Aorta (tissue), 5 donors: ENCODE measurements around the gene SLC7A1. TPM values are rescaled to one million over a fixed set of nuclear protein-coding genes. Genes with fewer than 3 reads are reported as not detected.

Experiments used
- ATAC-seq: fragments of 200-7000 bp; cut with Tn5 transposase; one replicate; pipeline ENCODE4 v1.9.1; 2022; ENCODE audit warnings: moderate library complexity; ENCODE audit not compliant: low FRiP score
- DNase-seq, 2 donors: peaks; one replicate each; pipeline ENCODE4 v3.0.0-alpha.2; 2020
- H3K27ac ChIP-seq, 2 donors: one replicate each; pipeline ENCODE4 v1.5.1; 2013; ENCODE audit warnings: low read length in 2 of 2, mild to moderate bottlenecking in 2 of 2, moderate library complexity in 2 of 2, control low read depth in 1 of 2, inconsistent platforms in 1 of 2, low read depth in 1 of 2
- H3K27me3 ChIP-seq, 2 donors: one replicate each; pipeline ENCODE4 v1.6.1; 2013; ENCODE audit warnings: control low read depth in 1 of 2, low read length in 1 of 2, mild to moderate bottlenecking in 1 of 2, moderate library complexity in 1 of 2; ENCODE audit not compliant: insufficient read depth in 2 of 2, control insufficient read depth in 1 of 2
- H3K36me3 ChIP-seq, 2 donors: one replicate each; pipeline ENCODE4 v1.6.1; 2013; ENCODE audit warnings: control low read depth in 1 of 2, low read length in 1 of 2, mild to moderate bottlenecking in 1 of 2; ENCODE audit not compliant: insufficient read depth in 2 of 2, control insufficient read depth in 1 of 2
- H3K4me1 ChIP-seq, 2 donors: one replicate each; pipeline ENCODE4 v1.6.1; 2013; ENCODE audit warnings: low read length in 2 of 2, control low read depth in 1 of 2, mild to moderate bottlenecking in 1 of 2, moderate library complexity in 1 of 2; ENCODE audit not compliant: insufficient read depth in 2 of 2, control insufficient read depth in 1 of 2
- H3K4me3 ChIP-seq, 2 donors: one replicate each; pipeline ENCODE4 v1.5.1; 2013; ENCODE audit warnings: low read length in 2 of 2, control low read depth in 1 of 2, mild to moderate bottlenecking in 1 of 2
- H3K9me3 ChIP-seq: one replicate; pipeline ENCODE4 v1.6.1; 2013; ENCODE audit warnings: mild to moderate bottlenecking, low read length; ENCODE audit not compliant: control insufficient read depth
- WGBS, 2 donors: extraction: QIAGEN DNeasy Blood & Tissue Kit; methylation state at CpG; one replicate each; pipeline ENCODE4 v1.1.7; 2013; 5-methylcytosine and 5-hydroxymethylcytosine counted together
- intact Hi-C, 2 donors: fragments of 100-400 bp; cut with DNase I; formaldehyde crosslinking; loops; one replicate each; pipeline versions ENCODE4 v1.14.2 to v1.15.0; 2022
- polyA plus RNA-seq, 2 donors: library from polyadenylated mRNA; stranded (reverse); fragments of 200-250 nt; gene quantifications; one replicate each; pipeline ENCODE4 v1.2.3, GENCODE V29; 2013
- total RNA-seq, 2 donors: library from RNA; stranded (reverse); fragmentation: NEBNext Ultra II Directional; extraction: Animal tissue kit (Norgen Biotek cat#: 25700); gene quantifications; one replicate each; pipeline ENCODE4 v1.2.1, GENCODE V29; 2021
- donor health status: healthy with polysubstance abuse.
- donor health status: Bipolar disorder and iron deficiency.
- donor health status: DM: no; HTN: no; CAD: no.
- donor health status: DM: no; HTN: no; CAD: no.
- donor health status: DM: yes; HTN: yes; CAD: no.

Gene SLC7A1
- total and polyA plus RNA-seq, 4 donors, result 2.7 to 52.1 (median 16.7) TPM

DNA sequence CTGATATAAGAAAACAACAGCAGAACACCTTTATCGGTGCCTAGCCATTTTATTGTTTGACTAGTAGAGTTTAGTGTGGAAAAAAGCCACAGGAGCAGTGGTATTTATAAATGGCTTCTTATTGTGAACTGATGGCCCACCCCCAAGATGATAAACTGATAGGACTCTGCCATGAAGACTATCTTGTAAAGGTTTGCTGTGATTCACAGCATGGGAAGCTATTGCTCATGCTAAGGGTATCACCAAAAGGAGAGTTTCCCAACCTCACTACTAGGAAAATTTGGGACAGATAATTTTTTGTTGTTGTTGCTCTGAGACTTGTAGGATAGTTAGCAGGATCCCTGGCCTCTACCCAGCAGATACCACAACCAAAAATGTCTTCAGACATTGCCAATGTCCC, 12.0 kb upstream of the SLC7A1 start:
- Histone ChIP-seq H3K27me3 (no peaks in the 10 kb centered on the region), H3K9me3 (no peaks in the 10 kb centered on the region), H3K27ac (no peak overlapping the region), H3K4me1 (no peaks in the 10 kb centered on the region), H3K4me3 (no peak overlapping the region), H3K36me3 (no peaks in the 10 kb centered on the region)
- intact Hi-C loops, result no loop called here
- no peak for DNase-seq
- ATAC-seq, result no peak
- 95 to 99% methylated on average over 1 of the region's 1 CpG for WGBS, 2 donors

GRCh38 chr13:29605860-29606526, 10.5 kb upstream of the SLC7A1 start:
- intact Hi-C loops, result no loop called here
- Histone ChIP-seq H3K9me3 (no peaks in the 10 kb centered on the region), H3K27ac (no peak overlapping the region), H3K4me1 (no peaks in the 10 kb centered on the region), H3K27me3 (no peaks in the 10 kb centered on the region), H3K36me3 (no peaks in the 10 kb centered on the region), H3K4me3 (no peak overlapping the region)
- DNase-seq (no peak), ATAC-seq (no peak)
- WGBS, 2 donors, result 64 to 70% methylated on average over 8 of the region's 8 CpGs

DNA sequence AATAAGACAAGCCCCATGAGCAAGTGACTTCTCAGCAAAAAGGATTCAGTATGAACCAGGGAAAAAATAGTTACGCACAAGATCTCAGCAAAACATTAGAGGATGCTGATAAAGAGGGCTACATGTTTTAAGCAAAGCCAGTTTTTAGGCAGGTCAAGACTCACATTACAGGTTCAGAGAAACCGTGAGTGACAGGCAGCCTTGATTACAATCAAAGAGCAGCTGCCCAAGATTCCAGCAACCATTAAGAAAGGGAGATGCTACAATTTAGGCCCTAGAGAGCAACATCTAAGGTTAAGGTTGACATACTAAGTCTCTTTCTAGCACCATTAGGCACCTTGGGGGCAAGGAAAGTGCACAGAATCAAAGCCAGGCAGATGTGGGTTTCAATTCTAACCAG, 2.8 kb upstream of the SLC7A1 start:
- intact Hi-C loops, result loop anchor here in 1 of 2 donors (5.0 to 10.0 kb wide), 3 partner anchors 76 to 516 kb away; partner anchors contain the start of gene UBL3
- ATAC-seq, result no peak
- H3K27me3 ChIP-seq, result no peaks in the 10 kb centered on the region
- H3K9me3 ChIP-seq, result no peaks in the 10 kb centered on the region
- 96 to 98% methylated on average over 2 of the region's 2 CpGs for WGBS, 2 donors
- H3K4me1 ChIP-seq, result no peaks in the 10 kb centered on the region
- H3K27ac ChIP-seq, result no peak overlapping the region
- no peak for DNase-seq
- H3K36me3 ChIP-seq, result no peaks in the 10 kb centered on the region
- no peak overlapping the region for H3K4me3 ChIP-seq

GRCh38 chr13:29597706-29598105, 2.2 kb upstream of the SLC7A1 start:
- WGBS, 2 donors, result 96 to 97% methylated on average over 3 of the region's 3 CpGs
- Histone ChIP-seq H3K36me3 (no peaks in the 10 kb centered on the region), H3K4me3 (no peak overlapping the region), H3K27me3 (no peaks in the 10 kb centered on the region), H3K4me1 (no peaks in the 10 kb centered on the region), H3K9me3 (no peaks in the 10 kb centered on the region), H3K27ac (no peak overlapping the region)
- intact Hi-C loops, result loop anchor here in 1 of 2 donors (5.0 to 10.0 kb wide), 3 partner anchors 75 to 517 kb away; partner anchors contain the start of gene UBL3
- ATAC-seq (no peak), DNase-seq (no peak)

GRCh38 chr13:29597246-29597645, 1.8 kb upstream of the SLC7A1 start:
- DNase-seq, result no peak
- 95 to 96% methylated on average over 10 of the region's 10 CpGs for WGBS, 2 donors
- no peaks in the 10 kb centered on the region for H3K27me3 ChIP-seq
- no peaks in the 10 kb centered on the region for H3K36me3 ChIP-seq
- ATAC-seq, result no peak
- no peak overlapping the region for H3K27ac ChIP-seq
- intact Hi-C loops, result loop anchor here in 1 of 2 donors (5.0 to 10.0 kb wide), 3 partner anchors 75 to 518 kb away; partner anchors contain the start of gene UBL3
- H3K4me3 ChIP-seq, result no peak overlapping the region
- H3K9me3 ChIP-seq, result no peaks in the 10 kb centered on the region
- no peaks in the 10 kb centered on the region for H3K4me1 ChIP-seq

DNA sequence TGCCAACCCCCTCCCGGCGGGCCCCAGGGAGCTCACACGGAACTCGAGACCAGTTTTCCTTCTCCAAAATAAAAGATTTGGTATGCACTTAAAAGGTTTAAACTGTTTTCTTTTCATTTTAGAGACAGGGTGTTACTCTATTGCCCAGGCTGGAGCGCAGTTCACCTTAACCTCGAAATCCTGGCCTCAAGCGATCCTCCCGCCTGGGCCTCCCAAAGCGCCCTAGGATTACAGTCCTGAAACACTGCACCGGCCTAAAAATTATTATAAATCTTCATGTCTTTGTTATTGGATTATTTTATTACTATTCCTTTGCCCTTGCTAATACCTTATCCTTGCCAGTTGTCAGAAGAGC, 553 bp upstream of the SLC7A1 start:
- H3K27me3 ChIP-seq, result no peaks in the 10 kb centered on the region
- peak overlapping the region; percentile 27 to 96 for H3K4me3 ChIP-seq
- peak overlapping the region in 1 of 2 donors; percentile 32 for H3K27ac ChIP-seq
- intact Hi-C loops, result loop anchor here in 1 of 2 donors (5.0 to 10.0 kb wide), 3 partner anchors 74 to 519 kb away; partner anchors contain the start of gene UBL3
- no peaks in the 10 kb centered on the region for H3K9me3 ChIP-seq
- H3K36me3 ChIP-seq, result no peaks in the 10 kb centered on the region
- H3K4me1 ChIP-seq, result no peaks in the 10 kb centered on the region
- ATAC-seq (no peak), DNase-seq (no peak)
- 28 to 34% methylated on average over 10 of the region's 10 CpGs for WGBS, 2 donors

DNA sequence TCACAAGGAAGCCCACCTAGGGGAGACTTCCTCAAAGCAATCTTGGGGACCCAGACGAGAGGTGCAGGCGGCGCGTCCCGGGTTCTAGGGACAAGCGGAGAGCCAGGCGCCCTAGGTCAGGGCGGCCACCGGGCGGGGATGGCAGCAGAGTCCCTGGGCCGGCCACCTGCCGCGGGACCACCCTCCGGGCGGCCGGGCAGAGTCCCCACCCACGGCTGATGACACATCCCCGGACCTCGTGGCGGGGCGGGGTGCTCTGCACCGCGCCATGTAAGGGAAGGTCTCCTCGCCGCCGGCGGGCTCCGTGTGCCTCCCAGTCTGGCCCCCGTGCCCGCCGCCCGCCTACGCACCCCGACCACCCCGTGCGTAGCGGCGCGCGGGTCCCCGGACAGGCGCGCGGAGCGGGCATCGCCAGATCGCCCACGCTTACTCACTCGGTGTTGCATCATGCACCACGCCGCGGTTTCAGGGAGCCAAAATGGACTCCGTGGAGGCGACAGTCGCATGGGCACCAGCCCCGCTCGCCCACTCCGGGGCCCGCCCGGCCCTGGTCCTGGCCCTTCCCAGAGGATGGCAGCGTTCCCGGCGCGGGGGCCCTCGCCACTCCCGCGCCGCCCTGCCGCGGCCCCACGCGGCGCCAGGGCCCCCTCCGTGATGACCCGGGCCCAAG, 643 bp downstream of the SLC7A1 start:
- intact Hi-C loops, result loop anchor here (5.0 to 10.0 kb wide), 4 partner anchors 73 to 520 kb away; partner anchors contain the start of gene UBL3 (in 1 of the 2)

DNA sequence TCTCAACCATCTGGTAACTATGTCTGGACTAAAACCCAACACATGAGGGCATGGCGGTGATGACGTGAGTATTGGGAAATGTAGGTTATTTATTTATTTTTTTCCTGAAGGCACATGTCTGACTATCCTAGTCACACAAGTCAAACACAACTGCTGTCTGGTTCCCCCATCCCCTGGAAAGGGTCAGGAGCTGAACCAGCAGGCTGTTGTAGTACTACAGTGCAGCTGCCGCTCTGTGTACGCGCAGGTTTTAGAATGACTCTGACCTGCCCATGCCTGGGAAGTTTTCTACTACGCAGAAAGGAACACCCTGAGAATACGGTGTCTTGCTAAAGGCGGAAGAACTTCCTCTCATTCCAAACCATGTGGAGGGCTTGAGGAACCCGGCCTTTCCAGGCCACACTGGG, 1.2 kb downstream of the SLC7A1 start:
- H3K36me3 ChIP-seq, result no peaks in the 10 kb centered on the region
- ATAC-seq (peak; percentile 5), DNase-seq (no peak)
- H3K27me3 ChIP-seq, result no peaks in the 10 kb centered on the region
- intact Hi-C loops, result loop anchor here (5.0 to 10.0 kb wide), 3 partner anchors 72 to 520 kb away; no protein-coding TSS in a partner anchor
- 9 to 10% methylated on average over 9 of the region's 9 CpGs for WGBS, 2 donors
- no peaks in the 10 kb centered on the region for H3K4me1 ChIP-seq
- peak overlapping the region; percentile 93 to 96 for H3K4me3 ChIP-seq
- peak overlapping the region; percentile 81 to 87 for H3K27ac ChIP-seq
- no peaks in the 10 kb centered on the region for H3K9me3 ChIP-seq

More for the DNA sequence above, 643 bp downstream of the SLC7A1 start:
- DNase-seq (peak; percentile 83 to 94), ATAC-seq (peak; percentile 76)
- peak overlapping the region; percentile 81 to 87 for H3K27ac ChIP-seq
- no peaks in the 10 kb centered on the region for H3K36me3 ChIP-seq
- WGBS, 2 donors, result 0 to 1% methylated on average over 43 to 75 of the region's 75 CpGs
- H3K4me3 ChIP-seq, result peak overlapping the region; percentile 93 to 96
- no peaks in the 10 kb centered on the region for H3K27me3 ChIP-seq
- H3K9me3 ChIP-seq, result no peaks in the 10 kb centered on the region
- no peaks in the 10 kb centered on the region for H3K4me1 ChIP-seq
